Measurements from ENCODE around the gene POLR3A. TPM values are rescaled to one million over a fixed set of nuclear protein-coding genes. Genes with fewer than 3 reads are reported as not detected.
A peak's percentile ranks its signal among the peaks of the same experiment; 100 is the strongest.

Gene POLR3A
- total RNA-seq, 1 experiment from 2014 or later: 97.2 TPM

GRCh38 chr10:77926566-77927401 is 102.5 kb downstream of the POLR3A start, which contains the start of gene DLG5:
Gene DLG5 (minus strand): TSS chr10:77926755. CDS start chr10:77926520, 235 bp downstream.
- peak within 1 kb of the TSS; percentile 91 for H3K4me2 ChIP-seq (ENCODE audit: low read length)
- H3K27me3 ChIP-seq (ENCODE audit: low read length): no peaks in the 10 kb centered on the region
- no TSS peak for BruUV-seq (replicated peaks)
- peak; percentile 77 for ATAC-seq
- intact Hi-C loops (cut with micrococcal nuclease): loop anchor here (1.0 to 10.0 kb wide), 6 partner anchors 23 to 762 kb away; partner anchors contain the start of gene POLR3A
- no peak within 1 kb of the TSS for H3K27ac ChIP-seq (ENCODE audit: low read length)
- no peaks in the 10 kb centered on the region for H3F3A ChIP-seq (ENCODE audit: low read length, unreplicated experiment)
- TF ChIP-seq EZH2 (IDR thresholded peaks at IDR 0.05; ENCODE audit: low read length, unreplicated experiment) (no peak), CTCF (conservative IDR thresholded peaks at IDR 0.05; ENCODE audit: low read depth, low read length) (peak; percentile 34; the same call in 1 of the 2 replicates), EZH2phosphoT487 (IDR thresholded peaks at IDR 0.05; ENCODE audit: borderline replicate concordance, low read length) (no peak)
- peak within 1 kb of the TSS; percentile 67 for H2AFZ ChIP-seq (ENCODE audit: low read length)
- peaks cover 39% of the 10 kb centered on the region for H3K4me1 ChIP-seq (ENCODE audit: insufficient read depth, low read length)
- peak within 1 kb of the TSS; percentile 64 for H3K9ac ChIP-seq (ENCODE audit: low read length)
- peak; percentile 89 for DNase-seq
- peaks cover 44% of the 10 kb centered on the region for H3K79me2 ChIP-seq (ENCODE audit: low read length)
- no peaks in the 10 kb centered on the region for H3K9me2 ChIP-seq (replicated peaks; ENCODE audit: low read length)
- ChIA-PET CTCF (interaction anchor here (0.6 to 2.6 kb wide), 5 partner anchors 48 to 103 kb away, joined by 3 to 11 read pairs (median 6); partner anchors contain the start of gene POLR3A), POLR2A (ENCODE audit: unreplicated experiment) (interaction anchor here (0.5 to 1.2 kb wide), 5 partner anchors 12 to 88 kb away, joined by 3 to 5 read pairs (median 4); no protein-coding TSS in a partner anchor)
- H3K4me3 ChIP-seq (ENCODE audit: low read length): peak within 1 kb of the TSS; percentile 74
- H3K36me3 ChIP-seq (ENCODE audit: low read depth, low read length): peaks cover under 1% of the 10 kb centered on the region; the same call in 1 of the 2 replicates
- no peaks in the 10 kb centered on the region for H3K9me3 ChIP-seq (ENCODE audit: low read length)
- H4K20me1 ChIP-seq (ENCODE audit: low read length): peaks cover 34% of the 10 kb centered on the region

- H3F3A ChIP-seq (ENCODE audit: low read length, unreplicated experiment): no peaks in the 10 kb centered on the region
- peaks cover 6% of the 10 kb centered on the region; the same call in 1 of the 2 replicates for H3K36me3 ChIP-seq (ENCODE audit: low read depth, low read length)
- DNase-seq (peak; percentile 85), ATAC-seq (peak; percentile 62)
- peak overlapping the region; percentile 74 for H3K4me3 ChIP-seq (ENCODE audit: low read length)
- no peak overlapping the region for H3K27ac ChIP-seq (ENCODE audit: low read length)
- no TSS peak for BruUV-seq (replicated peaks)
- H4K20me1 ChIP-seq (ENCODE audit: low read length): peaks cover 42% of the 10 kb centered on the region
- peak overlapping the region; percentile 64 for H3K9ac ChIP-seq (ENCODE audit: low read length)
- H3K9me3 ChIP-seq (ENCODE audit: low read length): no peaks in the 10 kb centered on the region
- H3K4me1 ChIP-seq (ENCODE audit: insufficient read depth, low read length): peaks cover 44% of the 10 kb centered on the region
- no peaks in the 10 kb centered on the region for H3K9me2 ChIP-seq (replicated peaks; ENCODE audit: low read length)
- H3K79me2 ChIP-seq (ENCODE audit: low read length): peaks cover 52% of the 10 kb centered on the region
- POLR2A ChIA-PET (ENCODE audit: unreplicated experiment): interaction anchor here (0.7 to 1.2 kb wide), 3 partner anchors 13 to 36 kb away, joined by 3 to 4 read pairs (median 3); no protein-coding TSS in a partner anchor
- TF ChIP-seq CTCF (conservative IDR thresholded peaks at IDR 0.05; ENCODE audit: low read depth, low read length) (peak; percentile 61), EZH2phosphoT487 (IDR thresholded peaks at IDR 0.05; ENCODE audit: borderline replicate concordance, low read length) (no peak), EZH2 (IDR thresholded peaks at IDR 0.05; ENCODE audit: low read length, unreplicated experiment) (no peak)
- H3K27me3 ChIP-seq (ENCODE audit: low read length): no peaks in the 10 kb centered on the region
- CTCF ChIA-PET: interaction anchor here (0.6 to 2.6 kb wide), 7 partner anchors 47 to 104 kb away, joined by 3 to 11 read pairs (median 4); partner anchors contain the start of gene POLR3A
- peak overlapping the region; percentile 60 for H2AFZ ChIP-seq (ENCODE audit: low read length)
- intact Hi-C loops (cut with micrococcal nuclease): loop anchor here (1.0 to 10.0 kb wide), 7 partner anchors 17 to 761 kb away; partner anchors contain the start of gene POLR3A
- H3K4me2 ChIP-seq (ENCODE audit: low read length): peak overlapping the region; percentile 91
Measured at GRCh38 chr10:77925795-77926565, 103.3 kb downstream of the POLR3A start.

Data from PC-3 (cell line).